Type B pancreatic cell (in vitro differentiated cells): ENCODE measurements around the gene CCNG2. TPM values are rescaled to one million over a fixed set of nuclear protein-coding genes. Genes with fewer than 3 reads are reported as not detected.
A peak's percentile ranks its signal among the peaks of the same experiment; 100 is the strongest.

Source experiments
- DNase-seq: peaks from one replicate; pipeline ENCODE4 v3.0.0; 2021; ENCODE audit warnings: mixed read lengths; ENCODE audit not compliant: unreplicated experiment; ENCODE audit errors: extremely low spot score
- H3K27ac Mint-ChIP-seq: 2 replicates; pipeline ENCODE4 v1.8.0; 2021; ENCODE audit warnings: mild to moderate bottlenecking, mixed read lengths
- H3K27me3 Mint-ChIP-seq: 2 replicates; pipeline ENCODE4 v1.8.0; 2021; ENCODE audit warnings: mixed read lengths
- H3K36me3 Mint-ChIP-seq: 2 replicates; pipeline ENCODE4 v1.8.0; 2021; ENCODE audit warnings: mixed read lengths
- H3K4me1 Mint-ChIP-seq: one replicate; pipeline ENCODE4 v1.8.0; 2021; ENCODE audit warnings: mixed read lengths; ENCODE audit not compliant: unreplicated experiment
- H3K4me3 Mint-ChIP-seq: 2 replicates; pipeline ENCODE4 v1.8.0; 2021; ENCODE audit warnings: mild to moderate bottlenecking, mixed read lengths
- H3K9me3 Mint-ChIP-seq: 2 replicates; pipeline ENCODE4 v1.8.0; 2021; ENCODE audit warnings: mixed read lengths
- CTCF ChIP-seq: fragments of 200-600 bp; sonication (generic); conservative IDR thresholded peaks from 2 replicates; pipeline ENCODE4 v1.5.0; 2021; ENCODE audit warnings: antibody characterized with exemption, mild to moderate bottlenecking
- total RNA-seq: library from RNA; stranded (reverse); gene quantifications from 2 replicates; pipeline ENCODE4 v1.2.1, GENCODE V29; 2021; ENCODE audit warnings: low replicate concordance

The CCNG2 gene
- total RNA-seq, 1 donor from 2014 or later, result 67.9 TPM

DNA sequence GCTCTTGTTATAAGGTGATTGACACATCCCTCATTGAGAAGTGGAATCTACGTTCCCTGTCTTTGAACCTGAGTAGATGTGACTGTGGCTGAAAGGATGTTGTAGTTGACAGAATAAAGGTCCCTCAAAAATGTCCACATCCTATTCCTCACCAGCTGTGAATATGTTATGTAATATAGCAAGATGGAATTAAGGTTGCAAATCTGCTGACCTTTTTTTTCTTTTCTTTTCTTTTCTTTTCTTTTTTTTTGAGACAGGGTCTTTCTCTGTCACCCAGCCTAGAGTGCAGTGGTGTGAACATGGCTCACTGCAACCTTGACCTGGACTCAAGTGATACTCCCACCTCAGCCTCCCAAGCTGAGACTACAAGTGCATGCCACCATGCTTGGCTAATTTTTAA is 7.2 kb upstream of the CCNG2 start:
- Mint-ChIP-seq H3K36me3 (no peaks in the 10 kb centered on the region), H3K27me3 (no peaks in the 10 kb centered on the region), H3K9me3 (no peaks in the 10 kb centered on the region), H3K4me1 (peaks cover 39% of the 10 kb centered on the region), H3K27ac (no peak overlapping the region), H3K4me3 (no peak overlapping the region)
- no peak for DNase-seq
- no peak for TF ChIP-seq CTCF

- DNase-seq, result no peak
- Mint-ChIP-seq H3K4me3 (no peak overlapping the region), H3K27ac (no peak overlapping the region), H3K36me3 (no peaks in the 10 kb centered on the region), H3K9me3 (no peaks in the 10 kb centered on the region), H3K4me1 (peaks cover 42% of the 10 kb centered on the region), H3K27me3 (no peaks in the 10 kb centered on the region)
- TF ChIP-seq CTCF, result no peak
These were observed 5.8 kb upstream of the CCNG2 start for GRCh38 chr4:77151241-77151640.

DNA sequence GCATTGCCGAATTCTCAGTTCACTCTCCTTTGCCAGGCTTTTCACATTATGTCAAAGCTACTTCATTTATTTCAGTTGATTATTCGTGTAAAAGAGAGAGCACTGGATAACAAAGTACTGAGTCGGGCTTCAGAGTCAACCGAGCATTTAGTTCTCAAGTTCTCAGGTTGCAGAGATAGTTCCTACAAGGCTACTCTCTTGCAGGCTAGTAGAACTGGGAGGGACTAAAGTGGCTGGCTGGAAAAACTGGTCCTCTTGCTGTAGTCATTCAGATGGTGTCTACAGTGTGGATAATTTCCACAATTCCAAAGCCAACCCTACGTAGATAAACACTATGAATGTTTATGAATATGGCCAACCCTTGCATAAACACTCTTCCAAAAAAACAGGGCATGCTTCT is 4.6 kb upstream of the CCNG2 start:
- H3K4me1 Mint-ChIP-seq, result peaks cover 39% of the 10 kb centered on the region
- TF ChIP-seq CTCF, result no peak
- no peak for DNase-seq
- peaks cover 5% of the 10 kb centered on the region for H3K36me3 Mint-ChIP-seq
- H3K27me3 Mint-ChIP-seq, result peaks cover 7% of the 10 kb centered on the region
- H3K4me3 Mint-ChIP-seq, result peak overlapping the region; percentile 51
- no peaks in the 10 kb centered on the region for H3K9me3 Mint-ChIP-seq
- H3K27ac Mint-ChIP-seq, result peak overlapping the region; percentile 78

- Mint-ChIP-seq H3K4me3 (peak overlapping the region; percentile 51), H3K9me3 (no peaks in the 10 kb centered on the region), H3K27me3 (peaks cover 7% of the 10 kb centered on the region), H3K36me3 (peaks cover 5% of the 10 kb centered on the region), H3K4me1 (peaks cover 36% of the 10 kb centered on the region), H3K27ac (peak overlapping the region; percentile 78)
- TF ChIP-seq CTCF, result no peak
- DNase-seq, result no peak
These were observed 4.0 kb upstream of the CCNG2 start for GRCh38 chr4:77153006-77153405.

DNA sequence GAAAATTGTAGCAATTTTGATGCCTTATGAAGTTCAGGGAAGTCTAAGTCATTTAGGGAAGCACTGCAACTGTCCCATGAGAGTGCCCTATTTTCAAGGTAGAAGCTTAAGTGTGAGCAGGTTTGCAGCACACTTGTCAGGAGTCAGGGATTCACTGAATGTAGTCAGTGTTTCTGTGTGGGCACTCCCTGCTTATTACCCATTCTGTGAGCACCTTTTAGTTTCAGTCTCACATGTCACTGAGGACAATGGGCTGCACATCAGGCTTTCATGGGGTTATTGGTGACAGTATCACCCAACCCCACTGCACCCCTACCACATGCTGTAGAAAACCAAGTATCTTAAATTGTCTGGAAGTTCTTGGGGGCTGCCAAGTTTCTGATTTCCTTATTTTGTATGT is 2.9 kb upstream of the CCNG2 start:
- TF ChIP-seq CTCF, result no peak
- Mint-ChIP-seq H3K27me3 (peaks cover 7% of the 10 kb centered on the region), H3K9me3 (no peaks in the 10 kb centered on the region), H3K4me1 (peaks cover 36% of the 10 kb centered on the region), H3K4me3 (no peak overlapping the region), H3K36me3 (peaks cover 5% of the 10 kb centered on the region), H3K27ac (no peak overlapping the region)
- DNase-seq, result no peak
